GM12892 (cell line): Measurements from ENCODE around the gene AHCTF1.

Experiments used
- POLR2A ChIP-seq: IDR thresholded peaks from 2 replicates; pipeline ENCODE4 v1.6.1; 2011; ENCODE audit warnings: low read depth, low read length, control low read depth
- POLR2AphosphoS5 ChIP-seq: IDR thresholded peaks from 2 replicates; pipeline ENCODE4 v1.6.1; 2011; ENCODE audit warnings: low read depth, low read length, control low read depth
- TAF1 ChIP-seq: IDR thresholded peaks from 2 replicates; pipeline ENCODE4 v1.6.1; 2011; ENCODE audit warnings: low read depth, mild to moderate bottlenecking, control low read depth, low read length, borderline replicate concordance

- no peak for TF ChIP-seq POLR2A
- TF ChIP-seq POLR2AphosphoS5, result no peak
- no peak for TF ChIP-seq TAF1
These were observed 56.4 kb downstream of the AHCTF1 start for GRCh38 chr1:246875041-246876026.
